ENCODE data around the gene ADPRS. TPM values are rescaled to one million over a fixed set of nuclear protein-coding genes. Genes with fewer than 3 reads are reported as not detected.

The ADPRS gene
- total RNA-seq, 1 donor from 2014 or later: 16.8 TPM

GRCh38 chr1:36115200-36115669 is 26.5 kb downstream of the ADPRS start:
- no peak overlapping the region for H3K4me3 Mint-ChIP-seq (ENCODE audit: unreplicated experiment)
- no peaks in the 10 kb centered on the region for H3K9me3 Mint-ChIP-seq (ENCODE audit: unreplicated experiment)
- no peak for DNase-seq
- TF ChIP-seq CTCF (IDR thresholded peaks at IDR 0.05; ENCODE audit: partially characterized antibody, unreplicated experiment): no peak
- H3K4me1 Mint-ChIP-seq (ENCODE audit: low read depth, unreplicated experiment): no peaks in the 10 kb centered on the region
- H3K36me3 Mint-ChIP-seq (ENCODE audit: unreplicated experiment): peaks cover 5% of the 10 kb centered on the region
- peaks cover 22% of the 10 kb centered on the region for H3K27me3 Mint-ChIP-seq (ENCODE audit: unreplicated experiment)
- H3K27ac Mint-ChIP-seq (ENCODE audit: unreplicated experiment): no peak overlapping the region

- Mint-ChIP-seq H3K36me3 (ENCODE audit: unreplicated experiment) (peaks cover 5% of the 10 kb centered on the region), H3K27me3 (ENCODE audit: unreplicated experiment) (peaks cover 22% of the 10 kb centered on the region), H3K4me3 (ENCODE audit: unreplicated experiment) (no peak overlapping the region), H3K27ac (ENCODE audit: unreplicated experiment) (no peak overlapping the region), H3K9me3 (ENCODE audit: unreplicated experiment) (no peaks in the 10 kb centered on the region), H3K4me1 (ENCODE audit: low read depth, unreplicated experiment) (no peaks in the 10 kb centered on the region)
- no peak for DNase-seq
- no peak for TF ChIP-seq CTCF (IDR thresholded peaks at IDR 0.05; ENCODE audit: partially characterized antibody, unreplicated experiment)
These were observed 27.2 kb downstream of the ADPRS start for GRCh38 chr1:36115931-36116330.

GRCh38 chr1:36116901-36117300 is 28.2 kb downstream of the ADPRS start:
- Mint-ChIP-seq H3K4me3 (ENCODE audit: unreplicated experiment) (no peak overlapping the region), H3K9me3 (ENCODE audit: unreplicated experiment) (no peaks in the 10 kb centered on the region), H3K27ac (ENCODE audit: unreplicated experiment) (no peak overlapping the region), H3K4me1 (ENCODE audit: low read depth, unreplicated experiment) (no peaks in the 10 kb centered on the region), H3K27me3 (ENCODE audit: unreplicated experiment) (peaks cover 14% of the 10 kb centered on the region), H3K36me3 (ENCODE audit: unreplicated experiment) (peaks cover 5% of the 10 kb centered on the region)
- no peak for TF ChIP-seq CTCF (IDR thresholded peaks at IDR 0.05; ENCODE audit: partially characterized antibody, unreplicated experiment)
- no peak for DNase-seq

- Mint-ChIP-seq H3K9me3 (ENCODE audit: unreplicated experiment) (no peaks in the 10 kb centered on the region), H3K27me3 (ENCODE audit: unreplicated experiment) (peaks cover 16% of the 10 kb centered on the region), H3K4me1 (ENCODE audit: low read depth, unreplicated experiment) (peaks cover 4% of the 10 kb centered on the region), H3K27ac (ENCODE audit: unreplicated experiment) (no peak overlapping the region), H3K4me3 (ENCODE audit: unreplicated experiment) (no peak overlapping the region), H3K36me3 (ENCODE audit: unreplicated experiment) (no peaks in the 10 kb centered on the region)
- no peak for TF ChIP-seq CTCF (IDR thresholded peaks at IDR 0.05; ENCODE audit: partially characterized antibody, unreplicated experiment)
- DNase-seq: no peak
These were observed 29.9 kb downstream of the ADPRS start for GRCh38 chr1:36118447-36119204.

GRCh38 chr1:36119456-36119855 is 30.8 kb downstream of the ADPRS start:
- Mint-ChIP-seq H3K4me3 (ENCODE audit: unreplicated experiment) (no peak overlapping the region), H3K4me1 (ENCODE audit: low read depth, unreplicated experiment) (peaks cover 4% of the 10 kb centered on the region), H3K27ac (ENCODE audit: unreplicated experiment) (no peak overlapping the region), H3K9me3 (ENCODE audit: unreplicated experiment) (no peaks in the 10 kb centered on the region), H3K27me3 (ENCODE audit: unreplicated experiment) (peaks cover 19% of the 10 kb centered on the region), H3K36me3 (ENCODE audit: unreplicated experiment) (no peaks in the 10 kb centered on the region)
- no peak for TF ChIP-seq CTCF (IDR thresholded peaks at IDR 0.05; ENCODE audit: partially characterized antibody, unreplicated experiment)
- DNase-seq: no peak

Measured in glutamatergic neuron (in vitro differentiated cells).